Panc1 (cell line): ENCODE data around the gene NR2F6.
A peak's percentile ranks its signal among the peaks of the same experiment; 100 is the strongest.

Source experiments
- CTCF ChIP-seq: fragments of 450-650 bp; IDR thresholded peaks from 2 replicates; pipeline ENCODE4 v1.5.1; 2017; ENCODE audit warnings: mild to moderate bottlenecking
- POLR2AphosphoS5 ChIP-seq: IDR thresholded peaks from 2 replicates; pipeline ENCODE4 v1.6.1; 2012; ENCODE audit warnings: mild to moderate bottlenecking, low read depth, low read length, moderate library complexity

DNA sequence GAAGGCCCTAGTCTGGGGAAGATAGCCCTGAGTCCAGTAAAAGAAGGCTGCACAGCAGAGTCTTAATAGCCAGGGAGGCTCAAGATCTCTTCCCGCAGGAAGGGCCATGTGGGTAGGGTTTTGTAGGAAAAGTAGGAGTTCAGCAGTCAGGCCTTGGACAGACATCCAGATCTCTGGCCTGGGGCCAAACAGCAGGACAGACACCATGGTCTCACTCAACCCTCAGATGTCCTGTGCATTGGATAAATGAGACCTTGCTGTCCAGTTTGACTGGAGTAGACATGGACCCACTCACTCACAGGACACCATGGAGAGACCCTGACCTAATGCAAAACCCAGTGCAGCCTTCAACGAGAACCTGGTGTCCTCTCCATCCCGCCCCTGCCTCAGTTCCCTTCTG lies 15.8 kb downstream of the NR2F6 start:
- TF ChIP-seq CTCF (no peak), POLR2AphosphoS5 (peak; percentile 61; the same call in 1 of the 2 replicates)
